H1 (cell line): ENCODE measurements around the gene HIPK1. TPM values are rescaled to one million over a fixed set of nuclear protein-coding genes. Genes with fewer than 3 reads are reported as not detected.
A peak's percentile ranks its signal among the peaks of the same experiment; 100 is the strongest.

Experiments used
- CTCF ChIA-PET: fragments of 300-600 bp; sonication (Branson Sonifier 250); formaldehyde crosslinking; loops from one replicate; lab custom pipeline; 2021; ENCODE audit not compliant: partially characterized antibody; lab: Charles Lee
- POLR2A ChIA-PET: fragments of 300-600 bp; sonication (Branson Sonifier 250); formaldehyde crosslinking; loops from one replicate; lab custom pipeline; 2021; ENCODE audit warnings: inconsistent platforms; ENCODE audit not compliant: partially characterized antibody; lab: Charles Lee
- DNase-seq, 2 experiments: peaks; one replicate each; pipeline versions ENCODE4 v3.0.0 to v3.0.0-alpha.2; 2010 to 2022; ENCODE audit warnings: low spot score in 2 of 2, low read depth in 1 of 2, mixed read lengths in 1 of 2
- FAIRE-seq: peaks from 2 replicates; lab custom pipeline; 2011; peaks lifted over from hg19 to GRCh38; lab: Jason Lieb, UNC
- H2AFZ ChIP-seq: 2 replicates; pipeline ENCODE4 v1.8.1; 2012; ENCODE audit warnings: low read length, inconsistent platforms
- H2AK5ac ChIP-seq: 2 replicates; pipeline ENCODE4 v1.6.1; 2013; ENCODE audit warnings: low read depth, low read length
- H2BK120ac ChIP-seq: replicated peaks from 2 replicates; pipeline ENCODE3; 2013; ENCODE audit warnings: low read depth, low read length, inconsistent platforms
- H2BK12ac ChIP-seq: 2 replicates; pipeline ENCODE4 v1.6.1; 2013; ENCODE audit warnings: low read depth, low read length
- H2BK15ac ChIP-seq: 2 replicates; pipeline ENCODE4 v1.6.1; 2013; ENCODE audit warnings: low read length
- H2BK20ac ChIP-seq: 2 replicates; pipeline ENCODE4 v1.6.1; 2013; ENCODE audit warnings: low read length
- H2BK5ac ChIP-seq: 2 replicates; pipeline ENCODE4 v1.6.1; 2013; ENCODE audit warnings: low read depth, low read length
- H3K14ac ChIP-seq: 2 replicates; pipeline ENCODE4 v1.6.1; 2013; ENCODE audit warnings: inconsistent platforms; ENCODE audit not compliant: insufficient read length
- H3K18ac ChIP-seq: 2 replicates; pipeline ENCODE4 v1.6.1; 2013; ENCODE audit warnings: low read length; ENCODE audit errors: extremely low read depth
- H3K23ac ChIP-seq: 2 replicates; pipeline ENCODE4 v1.6.1; 2013; ENCODE audit warnings: inconsistent platforms; ENCODE audit not compliant: insufficient read length
- H3K23me2 ChIP-seq: 2 replicates; pipeline ENCODE4 v1.6.1; 2013; ENCODE audit warnings: low read depth, low read length
- H3K27ac ChIP-seq: 2 replicates; pipeline ENCODE4 v1.6.1; 2011; ENCODE audit warnings: low read depth, low read length, inconsistent platforms
- H3K27me3 ChIP-seq, 4 experiments: replicated peaks in 1 of 4; 1 replicate in 1 of 4; 2 replicates in 3 of 4; pipeline versions ENCODE4 v1.6.1 to v1.8.1; 2011 to 2013; ENCODE audit warnings: low read length in 3 of 4, mild to moderate bottlenecking in 3 of 4, inconsistent platforms in 2 of 4, mixed read lengths in 2 of 4, moderate library complexity in 1 of 4; ENCODE audit not compliant: control insufficient read depth in 3 of 4, insufficient read depth in 3 of 4; ENCODE audit errors: extremely low read depth in 1 of 4
- H3K36me3 ChIP-seq, 4 experiments: 2 replicates each; pipeline versions ENCODE4 v1.6.1 to v1.8.1; 2011 to 2013; ENCODE audit warnings: mild to moderate bottlenecking in 4 of 4, low read length in 3 of 4, moderate library complexity in 2 of 4, control low read depth in 1 of 4, inconsistent platforms in 1 of 4; ENCODE audit not compliant: insufficient read depth in 4 of 4, control insufficient read depth in 2 of 4
- H3K4ac ChIP-seq: replicated peaks from 2 replicates; pipeline ENCODE3; 2013; ENCODE audit warnings: low read length, low read depth, mixed read lengths, inconsistent platforms; ENCODE audit not compliant: insufficient read length
- H3K4me1 ChIP-seq, 4 experiments: replicated peaks in 1 of 4; 1 replicate in 1 of 4; 2 replicates in 3 of 4; pipeline versions ENCODE4 v1.6.1 to v1.8.1; 2011 to 2013; ENCODE audit warnings: low read length in 3 of 4, inconsistent platforms in 2 of 4, mixed read lengths in 1 of 4; ENCODE audit not compliant: insufficient read depth in 4 of 4, control insufficient read depth in 3 of 4
- H3K4me2 ChIP-seq, 2 experiments: 2 replicates each; pipeline versions ENCODE4 v1.6.1 to v1.8.1; 2011 to 2013; ENCODE audit warnings: low read depth in 2 of 2, low read length in 2 of 2, control low read depth in 1 of 2, inconsistent platforms in 1 of 2, mild to moderate bottlenecking in 1 of 2; ENCODE audit not compliant: insufficient read depth in 1 of 2
- H3K4me3 ChIP-seq, 4 experiments: fragments of 200-600, 300-600 bp in 1 of 4; sonication (generic), shearing (Covaris generic), sonication (Bioruptor Twin) in 1 of 4; 2 replicates each; pipeline versions ENCODE4 v1.5.1 to v1.8.1; 2011 to 2016; ENCODE audit warnings: low read length in 4 of 4, low read depth in 3 of 4, control low read depth in 2 of 4, inconsistent platforms in 2 of 4, mild to moderate bottlenecking in 2 of 4, mixed read lengths in 1 of 4, moderate library complexity in 1 of 4; ENCODE audit not compliant: insufficient read depth in 2 of 4; ENCODE audit errors: extremely low read depth in 1 of 4
- H3K56ac ChIP-seq: replicated peaks from 2 replicates; pipeline ENCODE3; 2013; ENCODE audit warnings: low read depth, mild to moderate bottlenecking, mixed read lengths, low read length, inconsistent platforms; ENCODE audit not compliant: insufficient read length
- H3K79me1 ChIP-seq: 2 replicates; pipeline ENCODE4 v1.6.1; 2013; ENCODE audit warnings: low read depth, low read length, control low read depth
- H3K79me2 ChIP-seq, 2 experiments: 2 replicates each; pipeline versions ENCODE4 v1.6.1 to v1.8.1; 2012 to 2013; ENCODE audit warnings: low read length in 2 of 2, mild to moderate bottlenecking in 2 of 2, inconsistent platforms in 1 of 2; ENCODE audit not compliant: insufficient read depth in 2 of 2, control insufficient read depth in 1 of 2
- H3K9ac ChIP-seq, 4 experiments: replicated peaks in 1 of 4; 1 replicate in 1 of 4; 2 replicates in 3 of 4; pipeline versions ENCODE4 v1.6.1 to v1.8.1; 2011 to 2013; ENCODE audit warnings: low read depth in 3 of 4, low read length in 3 of 4, control low read depth in 2 of 4, mild to moderate bottlenecking in 2 of 4, moderate library complexity in 2 of 4, inconsistent platforms in 1 of 4; ENCODE audit errors: extremely low read depth in 1 of 4
- H3K9me3 ChIP-seq, 2 experiments: 2 replicates each; pipeline versions ENCODE4 v1.6.1 to v1.8.1; 2012 to 2013; ENCODE audit warnings: mild to moderate bottlenecking in 2 of 2, moderate library complexity in 2 of 2, control low read depth in 1 of 2, inconsistent platforms in 1 of 2, low read depth in 1 of 2, low read length in 1 of 2, mixed read lengths in 1 of 2; ENCODE audit not compliant: insufficient read depth in 2 of 2
- H4K20me1 ChIP-seq, 2 experiments: replicated peaks in 1 of 2; 2 replicates each; pipeline versions ENCODE3 to v1.8.1; 2011 to 2013; ENCODE audit warnings: inconsistent platforms in 2 of 2, low read length in 2 of 2, mild to moderate bottlenecking in 1 of 2; ENCODE audit not compliant: insufficient read depth in 2 of 2, control insufficient read depth in 1 of 2
- H4K5ac ChIP-seq: 2 replicates; pipeline ENCODE4 v1.6.1; 2013; ENCODE audit warnings: low read length, low read depth, mixed read lengths, inconsistent platforms; ENCODE audit not compliant: insufficient read length
- H4K8ac ChIP-seq: 2 replicates; pipeline ENCODE4 v1.8.0; 2013; ENCODE audit warnings: mild to moderate bottlenecking, moderate library complexity, low read length, inconsistent platforms; ENCODE audit not compliant: insufficient read depth; ENCODE audit errors: extremely low read depth
- H4K91ac ChIP-seq: replicated peaks from 2 replicates; pipeline ENCODE3; 2013; ENCODE audit warnings: low read length, mixed read lengths, inconsistent platforms; ENCODE audit not compliant: insufficient read length
- CREB1 ChIP-seq: IDR thresholded peaks from 2 replicates; pipeline ENCODE4 v1.6.1; 2012; ENCODE audit warnings: inconsistent platforms
- HDAC2 ChIP-seq, 2 experiments: fragments of 300-600 bp in 1 of 2; sonication (generic) in 1 of 2; IDR thresholded peaks; 2 replicates each; pipeline ENCODE4 v1.6.1; 2011 to 2012; ENCODE audit warnings: low read depth in 2 of 2, low read length in 2 of 2, mild to moderate bottlenecking in 2 of 2, moderate library complexity in 2 of 2, borderline replicate concordance in 1 of 2, inconsistent platforms in 1 of 2
- KDM5A ChIP-seq: fragments of 200-600 bp; IDR thresholded peaks from 2 replicates; pipeline ENCODE4 v1.7.1; 2012; ENCODE audit warnings: mild to moderate bottlenecking, low read length, inconsistent platforms, mixed read lengths
- RAD21 ChIP-seq, 2 experiments: IDR thresholded peaks in 1 of 2; conservative IDR thresholded peaks in 1 of 2; 2 replicates each; pipeline ENCODE4 v1.6.1; 2011; ENCODE audit warnings: low read depth in 2 of 2, low read length in 2 of 2, improper control_type of control experiment in 1 of 2, inconsistent platforms in 1 of 2, mild to moderate bottlenecking in 1 of 2, moderate library complexity in 1 of 2
- SIN3A ChIP-seq, 2 experiments: IDR thresholded peaks in 1 of 2; conservative IDR thresholded peaks in 1 of 2; 2 replicates each; pipeline ENCODE4 v1.6.1; 2011 to 2012; ENCODE audit warnings: low read length in 2 of 2, improper control_type of control experiment in 1 of 2, low read depth in 1 of 2, mild to moderate bottlenecking in 1 of 2
- SP1 ChIP-seq: IDR thresholded peaks from 2 replicates; pipeline ENCODE4 v1.6.1; 2011; ENCODE audit warnings: low read depth, low read length
- TAF7 ChIP-seq: optimal IDR thresholded peaks from 2 replicates; pipeline ENCODE3; 2011; ENCODE audit warnings: low read depth, mild to moderate bottlenecking, inconsistent platforms, low read length, moderate library complexity, borderline replicate concordance
- ZNF274 ChIP-seq: IDR thresholded peaks from 2 replicates; pipeline ENCODE4 v1.7.0; 2012; ENCODE audit warnings: low read length, borderline replicate concordance; ENCODE audit errors: extremely low read depth
- WGBS, 2 experiments: shearing (Covaris generic) in 1 of 2; methylation state at CpG; one replicate each; pipeline versions ENCODE4 v1.1.6 to v1.1.7; 2013 to 2015; ENCODE audit warnings: low lambda C conversion rate in 2 of 2, mixed read lengths in 2 of 2, inconsistent platforms in 1 of 2, low coverage in 1 of 2, missing lambda C conversion rate in 1 of 2; ENCODE audit not compliant: insufficient replicate concordance in 2 of 2, insufficient coverage in 1 of 2, insufficient read length in 1 of 2; ENCODE audit errors: extremely low coverage in 1 of 2, missing lambda C conversion rate in 1 of 2; 5-methylcytosine and 5-hydroxymethylcytosine counted together
- polyA plus RNA-seq, 7 experiments: library from polyadenylated mRNA; depleted of rRNA in 3 of 7; stranded (reverse) in 5 of 7; unstranded in 2 of 7; fragments of >200 nt in 5 of 7; fragments of 200-250 nt in 2 of 7; gene quantifications; 1 replicate in 5 of 7; 2 replicates in 1 of 7; 4 replicates in 1 of 7; pipeline versions ENCODE4 v1.2.1 to v1.2.3, GENCODE V29; 2011 to 2013; ENCODE audit warnings: missing spikeins in 2 of 7, mixed read lengths in 2 of 7
- total RNA-seq: library from RNA; stranded (reverse); fragmentation: NEBNext Ultra II Directional; extraction: Animal tissue kit (Norgen Biotek cat#: 25700); gene quantifications from 2 replicates; pipeline ENCODE4 v1.2.1, GENCODE V29; 2021

Gene HIPK1
- total and polyA plus RNA-seq, 2 of the 8 experiments (the other 6 are each of a cell fraction or from before 2014, with no cell fraction given), result 46.2 to 64.3 TPM

- Histone ChIP-seq H3K27me3 (no peaks in the 10 kb centered on the region), H2BK15ac (no peak overlapping the region), H3K9me3 (no peaks in the 10 kb centered on the region), H3K14ac (no peak overlapping the region), H3K4me3 (peak overlapping the region in 2 of 4 experiments; percentile 91 to 99; a peak in 1 of 8 replicates), H2BK20ac (no peak overlapping the region), H2AFZ (no peak overlapping the region), H3K36me3 (no peaks in the 10 kb centered on the region), H4K5ac (no peak overlapping the region), H4K20me1 (peaks cover 0 to 7% of the 10 kb centered on the region in 2 experiments), H3K4ac (no peak overlapping the region), H3K4me2 (peak overlapping the region; percentile 35 to 84; a peak in 1 of 4 replicates), H2BK5ac (no peak overlapping the region), H3K79me1 (peaks cover 5% of the 10 kb centered on the region), H3K4me1 (peaks cover 0 to 4% (median under 1%) of the 10 kb centered on the region in 4 experiments; a peak in 4 of 7 replicates), H3K23me2 (peaks cover 12% of the 10 kb centered on the region), H3K27ac (no peak overlapping the region), H2BK12ac (no peak overlapping the region), H4K8ac (no peak overlapping the region), H3K56ac (no peak overlapping the region), H2AK5ac (no peak overlapping the region), H4K91ac (no peak overlapping the region), H3K18ac (no peak overlapping the region), H3K9ac (no peak overlapping the region), H3K23ac (no peak overlapping the region), H3K79me2 (peaks cover 19 to 65% of the 10 kb centered on the region in 2 experiments), H2BK120ac (no peak overlapping the region)
- CTCF ChIA-PET, result interaction anchor here (1.1 to 4.5 kb wide), 4 partner anchors 10 to 1546 kb away, joined by 3 to 20 read pairs (median 4); partner anchors contain the start of genes AP4B1 and DCLRE1B
- DNase-seq, result no peak
- TF ChIP-seq CREB1 (no peak), TAF7 (no peak), KDM5A (no peak), RAD21 (IDR thresholded peaks at IDR 0.05 in 1 of 2, conservative IDR thresholded peaks at IDR 0.05 in 1 of 2; ENCODE audit: low read depth in 2 of 2, low read length in 2 of 2) (no peak), SIN3A (conservative IDR thresholded peaks at IDR 0.05 in 1 of 2, IDR thresholded peaks at IDR 0.05 in 1 of 2; ENCODE audit: low read depth in 1 of 2, low read length in 2 of 2) (no peak), HDAC2 (IDR thresholded peaks at IDR 0.05; ENCODE audit: borderline replicate concordance in 1 of 2, low read depth in 2 of 2, low read length in 2 of 2) (no peak), ZNF274 (no peak), SP1 (no peak)
- WGBS, 2 experiments, result 86% methylated on average over 3 of the region's 3 CpGs; no CpG with 5 or more reads in 1 of the 2 experiments
- no peak for FAIRE-seq
- POLR2A ChIA-PET, result interaction anchor here (1.3 to 4.4 kb wide), 3 partner anchors 8 to 27 kb away, joined by 6 to 66 read pairs (median 15); partner anchors contain the start of genes AP4B1 and DCLRE1B
Observed at GRCh38 chr1:113931451-113931851, 2.3 kb downstream of the HIPK1 start.
